Mucosa of descending colon (tissue), 3 donors: ENCODE results near the gene SKAP2. TPM values are rescaled to one million over a fixed set of nuclear protein-coding genes. Genes with fewer than 3 reads are reported as not detected.
A peak's percentile ranks its signal among the peaks of the same experiment; 100 is the strongest.
"Not testable (repeated sequence)": the region's sequence is repeated elsewhere in the genome, so short reads cannot be mapped to it uniquely, and the experiment has no call there.

Experiments
- ATAC-seq: fragments of 200-7000 bp; cut with Tn5 transposase; one replicate; pipeline ENCODE4 v1.9.1; 2020; ENCODE audit warnings: mild to moderate bottlenecking, moderate library complexity
- DNase-seq, 3 donors: peaks; one replicate each; pipeline ENCODE4 v3.0.0-alpha.2; 2020
- H3K36me3 ChIP-seq: fragments of 200-600 bp; one replicate; pipeline ENCODE4 v1.8.0; 2021; ENCODE audit warnings: low read depth, mild to moderate bottlenecking
- H3K4me1 ChIP-seq: fragments of 200-600 bp; one replicate; pipeline ENCODE4 v1.8.0; 2021; ENCODE audit warnings: low read depth, mild to moderate bottlenecking
- H3K4me3 ChIP-seq: fragments of 200-600 bp; one replicate; pipeline ENCODE4 v1.8.0; 2021; ENCODE audit warnings: mild to moderate bottlenecking
- H3K9me3 ChIP-seq: fragments of 200-600 bp; one replicate; pipeline ENCODE4 v1.8.0; 2021; ENCODE audit warnings: mild to moderate bottlenecking
- CTCF ChIP-seq: fragments of 200-600 bp; IDR thresholded peaks from one replicate; pipeline ENCODE4 v1.8.0; 2022; ENCODE audit warnings: antibody characterized with exemption, mild to moderate bottlenecking
- intact Hi-C, 2 donors: fragments of 100-400 bp; cut with DNase I in 1 of 2; cut with micrococcal nuclease in 1 of 2; formaldehyde crosslinking; loops; one replicate each; pipeline versions ENCODE4 v1.11.0 to v1.11.1; 2022; cut with DNase I, micrococcal nuclease
- total RNA-seq, 3 donors: library from RNA; stranded (reverse); fragmentation: NEBNext Ultra II Directional in 2 of 3; extraction: Animal tissue kit (Norgen Biotek cat#: 25700) in 2 of 3; gene quantifications; one replicate each; pipeline versions ENCODE4 v1.2.1 to v1.2.4, GENCODE V29; 2021 to 2023
- donor health status: DM: no; HTN: no; CAD: no; lungs with moderate emphysema.
- donor health status: DM: no; HTN: no; CAD: no.
- donor health status: DM: no; HTN: yes; CAD: no.

Gene SKAP2
- total RNA-seq, 3 donors from 2014 or later: 36.5 to 51.7 (median 40.3) TPM

GRCh38 chr7:26853788-26854393 is 10.5 kb downstream of the SKAP2 start:
- intact Hi-C loops: no loop called here
- DNase-seq (peak in 1 of 3 donors; percentile 27), ATAC-seq (peak; percentile 49)

GRCh38 chr7:26850193-26850651 is 14.2 kb downstream of the SKAP2 start:
- Histone ChIP-seq H3K36me3 (no peaks in the 10 kb centered on the region), H3K9me3 (no peaks in the 10 kb centered on the region), H3K4me3 (no peak overlapping the region), H3K4me1 (no peaks in the 10 kb centered on the region)
- TF ChIP-seq CTCF: no peak
- intact Hi-C loops: no loop called here
- ATAC-seq (no peak), DNase-seq (no peak)

More at GRCh38 chr7:26853788-26854393, 10.5 kb downstream of the SKAP2 start:
- Histone ChIP-seq H3K9me3 (no peaks in the 10 kb centered on the region), H3K4me3 (no peak overlapping the region), H3K4me1 (peaks cover 2% of the 10 kb centered on the region), H3K36me3 (no peaks in the 10 kb centered on the region)
- peak; percentile 20 for TF ChIP-seq CTCF

- no peak for TF ChIP-seq CTCF
- H3K36me3 ChIP-seq: no peaks in the 10 kb centered on the region
- ATAC-seq: no peak
- DNase-seq: no peak
- intact Hi-C loops: no loop called here
- H3K4me1 ChIP-seq: peaks cover 3% of the 10 kb centered on the region
- H3K9me3 ChIP-seq: no peaks in the 10 kb centered on the region
- H3K4me3 ChIP-seq: no peak overlapping the region
Observed at GRCh38 chr7:26843705-26844104, 20.7 kb downstream of the SKAP2 start.

GRCh38 chr7:26842897-26843296 is 21.5 kb downstream of the SKAP2 start:
- no peak for DNase-seq
- H3K9me3 ChIP-seq: no peaks in the 10 kb centered on the region
- peaks cover 3% of the 10 kb centered on the region for H3K4me1 ChIP-seq
- no peak for ATAC-seq
- H3K36me3 ChIP-seq: no peaks in the 10 kb centered on the region
- TF ChIP-seq CTCF: no peak
- no peak overlapping the region for H3K4me3 ChIP-seq
- intact Hi-C loops: no loop called here

- no peaks in the 10 kb centered on the region for H3K36me3 ChIP-seq
- H3K4me1 ChIP-seq: peaks cover 3% of the 10 kb centered on the region
- DNase-seq (no peak), ATAC-seq (no peak)
- TF ChIP-seq CTCF: no peak
- intact Hi-C loops: no loop called here
- no peak overlapping the region for H3K4me3 ChIP-seq
- peaks cover 2% of the 10 kb centered on the region for H3K9me3 ChIP-seq
Observed at GRCh38 chr7:26841003-26841739, 23.2 kb downstream of the SKAP2 start.

GRCh38 chr7:26836793-26837192 is 27.6 kb downstream of the SKAP2 start:
- not testable (repeated sequence) for ATAC-seq

More at GRCh38 chr7:26836793-26837192, 27.6 kb downstream of the SKAP2 start:
- intact Hi-C loops, H3K9me3 ChIP-seq, H3K4me3 ChIP-seq, H3K36me3 ChIP-seq, H3K4me1 ChIP-seq, DNase-seq: not testable (repeated sequence)
